Fibroblast of mammary gland (primary cell): ENCODE data around the gene SH2D4B.

Experiments
- DNase-seq: peaks from one replicate; pipeline ENCODE4 v3.0.0-alpha.2; 2010; ENCODE audit warnings: low read depth
- H3K4me3 ChIP-seq: 2 replicates; pipeline ENCODE4 v1.5.1; 2011; ENCODE audit warnings: low read depth, mild to moderate bottlenecking, low read length, moderate library complexity; ENCODE audit not compliant: control insufficient read depth
- TF ChIP-seq, protein P1 (sequence below): conservative IDR thresholded peaks from 2 replicates; pipeline ENCODE4 v1.5.1; 2011; ENCODE audit warnings: low read depth, low read length, inconsistent platforms; ENCODE audit not compliant: control insufficient read depth, insufficient read depth

Gene SH2D4B

GRCh38 chr10:80647173-80647833, 109.6 kb downstream of the SH2D4B start:
- no peak for DNase-seq
- no peak overlapping the region for H3K4me3 ChIP-seq
- TF ChIP-seq, protein P1, sequence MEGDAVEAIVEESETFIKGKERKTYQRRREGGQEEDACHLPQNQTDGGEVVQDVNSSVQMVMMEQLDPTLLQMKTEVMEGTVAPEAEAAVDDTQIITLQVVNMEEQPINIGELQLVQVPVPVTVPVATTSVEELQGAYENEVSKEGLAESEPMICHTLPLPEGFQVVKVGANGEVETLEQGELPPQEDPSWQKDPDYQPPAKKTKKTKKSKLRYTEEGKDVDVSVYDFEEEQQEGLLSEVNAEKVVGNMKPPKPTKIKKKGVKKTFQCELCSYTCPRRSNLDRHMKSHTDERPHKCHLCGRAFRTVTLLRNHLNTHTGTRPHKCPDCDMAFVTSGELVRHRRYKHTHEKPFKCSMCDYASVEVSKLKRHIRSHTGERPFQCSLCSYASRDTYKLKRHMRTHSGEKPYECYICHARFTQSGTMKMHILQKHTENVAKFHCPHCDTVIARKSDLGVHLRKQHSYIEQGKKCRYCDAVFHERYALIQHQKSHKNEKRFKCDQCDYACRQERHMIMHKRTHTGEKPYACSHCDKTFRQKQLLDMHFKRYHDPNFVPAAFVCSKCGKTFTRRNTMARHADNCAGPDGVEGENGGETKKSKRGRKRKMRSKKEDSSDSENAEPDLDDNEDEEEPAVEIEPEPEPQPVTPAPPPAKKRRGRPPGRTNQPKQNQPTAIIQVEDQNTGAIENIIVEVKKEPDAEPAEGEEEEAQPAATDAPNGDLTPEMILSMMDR, result no peak

- TF ChIP-seq, protein P1, result no peak
- H3K4me3 ChIP-seq, result no peak overlapping the region
- no peak for DNase-seq
These were observed 110.4 kb downstream of the SH2D4B start for GRCh38 chr10:80648106-80648505.

DNA sequence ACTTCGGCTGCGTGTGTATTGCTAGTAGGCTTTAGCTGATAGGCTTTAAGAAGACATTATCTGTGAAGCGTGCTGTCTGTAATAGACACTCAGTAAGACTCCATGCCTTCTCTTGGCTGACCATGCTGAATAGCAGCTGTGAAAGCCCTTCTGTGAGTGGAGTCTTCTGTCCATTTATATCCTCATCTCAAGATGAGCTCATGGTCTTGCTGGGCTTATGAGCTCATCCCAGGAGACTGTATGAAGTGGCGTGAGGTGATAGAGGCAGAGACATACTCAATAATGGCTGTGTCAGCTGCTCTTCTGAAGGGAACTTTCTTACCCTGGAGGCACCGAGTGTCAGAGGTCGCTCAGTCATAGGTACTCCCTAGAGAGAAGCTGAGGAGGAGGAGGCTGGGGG, 111.5 kb downstream of the SH2D4B start:
- TF ChIP-seq, protein P1, result no peak
- H3K4me3 ChIP-seq, result no peak overlapping the region
- no peak for DNase-seq

GRCh38 chr10:80655898-80656297, 118.2 kb downstream of the SH2D4B start:
- TF ChIP-seq, protein P1, result no peak
- H3K4me3 ChIP-seq, result no peak overlapping the region
- DNase-seq, result no peak

GRCh38 chr10:80658068-80658467, 120.4 kb downstream of the SH2D4B start:
- no peak overlapping the region for H3K4me3 ChIP-seq
- DNase-seq, result no peak
- TF ChIP-seq, protein P1, result no peak

DNA sequence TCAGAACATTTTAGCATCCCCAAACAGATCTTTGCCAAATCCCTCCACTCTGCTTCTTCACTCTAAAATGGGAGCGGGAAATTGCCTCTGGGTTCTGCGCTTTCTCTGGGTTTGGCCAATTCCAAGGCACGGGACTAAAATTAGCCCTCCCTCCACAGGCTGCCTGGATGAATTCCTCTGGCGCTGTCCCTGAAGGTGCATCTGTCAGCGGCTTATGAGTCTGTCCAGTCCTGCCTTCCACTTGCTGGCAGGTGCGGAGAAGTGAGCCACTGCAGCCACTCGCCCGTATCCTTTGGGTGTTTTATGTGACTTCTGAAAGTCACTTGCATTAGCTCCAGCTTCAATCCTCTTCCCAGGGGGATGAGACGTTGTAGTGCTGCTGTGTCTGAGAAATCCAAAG, 121.6 kb downstream of the SH2D4B start:
- no peak overlapping the region for H3K4me3 ChIP-seq
- TF ChIP-seq, protein P1, result no peak

GRCh38 chr10:80660266-80660665, 122.6 kb downstream of the SH2D4B start:
- no peak overlapping the region for H3K4me3 ChIP-seq
- DNase-seq, result no peak
- TF ChIP-seq, protein P1, result no peak

More for the DNA sequence above, 121.6 kb downstream of the SH2D4B start:
- DNase-seq, result no peak
